ENCODE results near the gene GALNT2. TPM values are rescaled to one million over a fixed set of nuclear protein-coding genes. Genes with fewer than 3 reads are reported as not detected.
A peak's percentile ranks its signal among the peaks of the same experiment; 100 is the strongest.

The GALNT2 gene
- total RNA-seq, 1 donor from 2014 or later: 66.8 TPM

- peak; percentile 56 for DNase-seq (ENCODE audit: low read depth)
Observed at GRCh38 chr1:230158415-230159291, 91.6 kb downstream of the GALNT2 start.

DNA sequence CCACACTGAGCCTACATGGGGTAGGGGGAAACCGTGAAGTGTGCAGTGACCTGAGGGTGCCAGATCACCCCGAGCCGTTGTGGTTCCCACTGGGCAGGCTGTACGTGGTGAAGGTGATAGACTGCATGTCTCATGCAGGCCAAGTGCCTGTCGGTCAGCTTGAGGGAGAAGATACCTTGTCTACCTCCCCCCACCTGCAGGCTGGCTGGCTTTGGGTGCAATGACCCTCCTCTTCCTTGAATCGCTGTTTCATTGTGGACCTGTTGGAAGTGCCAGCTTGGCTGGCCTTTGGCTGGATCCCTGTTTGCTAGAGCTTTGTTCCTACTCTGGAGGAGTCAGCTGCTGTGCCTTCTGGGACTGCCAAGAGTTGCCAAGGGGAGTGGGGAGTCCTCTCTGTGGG lies 92.5 kb downstream of the GALNT2 start:
- no peak for DNase-seq (ENCODE audit: low read depth)

- no peak for DNase-seq (ENCODE audit: low read depth)
Observed at GRCh38 chr1:230160957-230161771, 94.1 kb downstream of the GALNT2 start.

DNA sequence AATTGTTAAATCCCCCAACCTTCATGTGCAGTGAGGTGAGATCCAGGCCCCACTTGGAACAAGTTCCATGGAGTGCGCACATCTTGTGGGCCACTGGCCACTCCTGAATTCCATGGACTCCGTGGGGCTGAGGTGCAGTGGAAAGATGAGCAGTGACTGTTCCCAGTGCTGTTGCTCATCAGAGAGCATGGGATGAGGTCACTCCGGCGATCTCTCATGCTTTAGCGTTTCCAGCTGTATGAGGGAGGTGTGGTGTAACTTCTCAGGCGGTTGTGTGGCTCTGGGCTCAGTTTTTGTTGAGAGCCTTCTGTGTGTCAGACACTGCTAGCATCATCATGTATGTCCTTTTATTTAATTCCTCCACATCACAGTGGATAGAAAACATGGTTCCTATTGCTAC lies 96.2 kb downstream of the GALNT2 start:
- DNase-seq (ENCODE audit: low read depth): peak; percentile 70

DNA sequence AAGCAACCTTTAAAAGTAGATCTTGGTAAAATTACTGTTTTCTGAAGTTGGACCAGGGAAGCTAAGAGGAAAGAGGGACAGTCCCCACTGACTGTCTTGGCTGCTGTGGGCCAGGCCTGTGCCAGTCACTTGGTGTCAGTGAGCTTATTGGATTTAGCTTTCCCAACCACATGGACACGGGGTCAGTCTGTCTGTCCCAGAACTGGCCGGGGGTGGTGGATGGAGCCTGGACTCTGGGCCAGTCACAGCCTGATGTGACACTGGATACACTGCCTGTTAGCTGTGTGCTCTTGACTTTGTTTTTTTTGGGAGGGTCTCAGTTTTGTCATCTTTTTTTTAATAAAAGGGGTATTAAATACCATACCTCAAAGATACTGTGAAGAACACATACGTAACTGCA lies 96.7 kb downstream of the GALNT2 start:
- no peak for DNase-seq (ENCODE audit: low read depth)

- no peak for DNase-seq (ENCODE audit: low read depth)
Observed at GRCh38 chr1:230165536-230165935, 98.5 kb downstream of the GALNT2 start.

DNA sequence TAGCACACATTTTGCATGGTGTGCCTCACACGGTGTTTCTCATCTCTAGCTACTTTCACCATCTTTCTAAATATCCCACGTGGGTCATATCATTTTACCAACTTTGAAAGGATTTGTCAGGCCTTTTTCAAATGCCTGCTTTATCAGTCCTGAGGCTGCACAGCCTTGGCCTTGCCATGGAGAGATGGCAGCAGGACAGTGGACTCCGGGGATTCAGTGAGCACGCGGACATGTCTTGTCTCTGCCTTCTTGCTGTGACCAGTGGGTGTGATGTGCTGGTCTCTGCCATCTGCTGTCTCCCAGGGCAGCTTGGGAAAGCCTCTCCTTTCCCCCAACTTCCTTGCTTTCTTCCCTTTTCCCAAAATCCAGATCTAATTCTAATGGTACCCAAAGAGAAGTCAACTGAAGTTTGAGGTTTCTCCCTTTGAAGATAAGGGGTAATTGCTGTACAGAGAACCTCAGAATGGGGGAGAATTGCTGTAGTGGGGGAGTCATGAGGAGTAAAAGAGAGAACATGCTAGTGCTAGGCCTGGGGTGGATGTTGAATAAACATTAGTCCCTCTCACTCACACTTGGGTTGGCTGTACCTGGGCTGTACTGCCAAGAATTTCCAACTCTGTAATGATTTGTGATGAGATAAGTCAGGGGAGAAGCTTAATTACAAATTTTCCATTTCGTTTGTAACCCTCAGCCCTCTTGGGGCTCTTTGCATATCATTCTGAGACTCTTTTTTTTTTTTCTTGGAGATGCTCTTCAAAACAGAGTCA lies 99.5 kb downstream of the GALNT2 start:
- no peak for DNase-seq (ENCODE audit: low read depth)

DNA sequence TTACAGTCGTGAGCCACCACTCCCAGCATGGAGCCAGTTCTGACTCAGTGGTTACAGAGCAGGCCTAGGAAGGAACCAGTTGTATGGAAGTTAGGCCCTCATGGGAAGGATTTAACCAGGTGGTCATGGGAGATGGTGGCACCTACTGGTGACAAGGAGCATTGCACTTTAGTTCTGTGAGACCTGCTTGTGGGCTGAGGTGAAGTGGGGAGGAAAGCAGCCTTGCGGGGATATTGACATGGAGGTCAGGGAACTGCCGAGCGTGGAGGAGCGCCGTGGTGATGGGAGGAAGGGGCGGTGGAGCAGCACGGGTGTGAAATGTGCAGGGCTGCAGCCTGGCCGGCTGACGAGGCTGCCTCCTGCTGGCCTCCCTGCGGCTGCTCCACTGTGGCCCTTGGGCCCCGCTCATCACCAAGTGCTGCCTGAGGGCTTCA lies 100.4 kb downstream of the GALNT2 start:
- no peak for DNase-seq (ENCODE audit: low read depth)

GRCh38 chr1:230169454-230170152 lies 102.6 kb downstream of the GALNT2 start:
- DNase-seq (ENCODE audit: low read depth): no peak

GRCh38 chr1:230170153-230170547 lies 103.1 kb downstream of the GALNT2 start:
- no peak for DNase-seq (ENCODE audit: low read depth)

GRCh38 chr1:230170622-230171021 lies 103.6 kb downstream of the GALNT2 start:
- no peak for DNase-seq (ENCODE audit: low read depth)

GRCh38 chr1:230171356-230172015 lies 104.4 kb downstream of the GALNT2 start:
- no peak for DNase-seq (ENCODE audit: low read depth)

- no peak for DNase-seq (ENCODE audit: low read depth)
Observed at GRCh38 chr1:230172016-230172537, 105.0 kb downstream of the GALNT2 start.

- peak; percentile 72 for DNase-seq (ENCODE audit: low read depth)
Observed at GRCh38 chr1:230173187-230173975, 106.3 kb downstream of the GALNT2 start.

- DNase-seq (ENCODE audit: low read depth): no peak
Observed at GRCh38 chr1:230174041-230174440, 107.0 kb downstream of the GALNT2 start.

DNA sequence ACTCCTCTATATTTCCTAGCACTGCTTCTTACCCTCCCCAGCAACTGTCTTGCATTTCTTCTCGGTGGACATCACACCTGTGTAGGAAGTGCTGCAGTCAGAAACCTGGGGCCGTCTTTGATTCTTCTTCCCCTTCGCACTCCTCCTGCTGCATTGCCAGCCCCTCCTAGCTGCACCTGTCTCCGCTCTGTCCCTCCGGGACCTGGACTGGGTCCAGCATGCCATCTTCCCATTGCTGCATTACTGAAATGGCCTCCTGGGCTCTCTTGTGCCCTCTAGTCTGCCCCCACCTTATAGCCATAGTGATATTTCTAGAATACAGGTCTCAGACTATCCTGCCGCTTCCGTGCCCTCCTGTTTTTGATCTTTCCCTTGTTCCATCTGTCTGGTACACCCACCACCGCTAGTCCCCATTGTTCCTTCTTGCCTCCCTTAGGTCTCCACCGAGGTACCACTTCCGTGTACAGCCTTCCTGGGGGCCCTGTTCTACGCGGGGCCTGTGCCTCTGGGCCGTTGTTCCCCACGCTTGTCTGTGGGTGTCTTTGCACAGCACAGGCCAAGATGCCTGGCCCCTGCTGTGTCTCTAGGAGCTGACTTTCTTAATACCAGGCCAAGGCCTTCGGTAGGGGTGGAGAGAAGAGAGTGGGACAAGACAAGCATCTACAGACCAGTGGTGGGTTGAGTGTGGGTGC lies 107.6 kb downstream of the GALNT2 start:
- DNase-seq (ENCODE audit: low read depth): no peak

GRCh38 chr1:230175163-230175747 lies 108.2 kb downstream of the GALNT2 start:
- DNase-seq (ENCODE audit: low read depth): no peak

GRCh38 chr1:230175839-230176238 lies 108.8 kb downstream of the GALNT2 start:
- no peak for DNase-seq (ENCODE audit: low read depth)
